ENCODE measurements around the gene P2RY6. TPM values are rescaled to one million over a fixed set of nuclear protein-coding genes. Genes with fewer than 3 reads are reported as not detected.

P2RY6 gene
- total and polyA plus RNA-seq, 10 of the 15 experiments (the other 5 are each of a cell fraction or from before 2014, with no cell fraction given), result 0.05 to 0.90 (median 0.22) TPM; not detected in 4

GRCh38 chr11:73288873-73289707 lies 17.0 kb downstream of the P2RY6 start (continued):
- TF ChIP-seq YY1 (IDR thresholded peaks at IDR 0.05; ENCODE audit: low read depth, low read length) (peak; percentile 64), NR2F1 (conservative IDR thresholded peaks at IDR 0.05) (peak; percentile 88), CEBPZ (IDR thresholded peaks at IDR 0.05; ENCODE audit: low read depth, low read length) (no peak), NR2C2 (IDR thresholded peaks at IDR 0.05; ENCODE audit: borderline replicate concordance, control insufficient read depth, insufficient read length, low read depth) (no peak), PKNOX1 (IDR thresholded peaks at IDR 0.05) (peak; percentile 56), IRF4 (IDR thresholded peaks at IDR 0.05; ENCODE audit: low read depth, low read length) (peak; percentile 70), RELB (IDR thresholded peaks at IDR 0.05; ENCODE audit: low read depth) (peak; percentile 39; the same call in 1 of the 2 replicates), CBFB (IDR thresholded peaks at IDR 0.05; ENCODE audit: low read depth) (0 out of 2 replicates have a peak, but pooled peaks have one; percentile 7), STAT3 (IDR thresholded peaks at IDR 0.05; ENCODE audit: low read depth, low read length) (no peak), BHLHE40 (IDR thresholded peaks at IDR 0.05; ENCODE audit: borderline replicate concordance in 1 of 2, low read depth in 2 of 2, low read length in 1 of 2) (peak; percentile 30 to 57; a peak in 3 of 4 replicates), DPF2 (IDR thresholded peaks at IDR 0.05) (peak; percentile 83), HDGF (IDR thresholded peaks at IDR 0.05) (peak; percentile 93), RB1 (IDR thresholded peaks at IDR 0.05; ENCODE audit: borderline replicate concordance) (peak; percentile 88; the same call in 1 of the 2 replicates), PAX5 (IDR thresholded peaks at IDR 0.05; ENCODE audit: borderline replicate concordance, low read depth, low read length) (peak; percentile 60; the same call in 1 of the 2 replicates), SP1 (IDR thresholded peaks at IDR 0.05; ENCODE audit: low read depth, low read length) (peak; percentile 20), BACH1 (IDR thresholded peaks at IDR 0.05; ENCODE audit: borderline replicate concordance) (peak; percentile 82), CREM (IDR thresholded peaks at IDR 0.05; ENCODE audit: low read depth) (no peak), ATF7 (IDR thresholded peaks at IDR 0.05; ENCODE audit: low read depth) (peak; percentile 53; the same call in 1 of the 2 replicates), RUNX3 (IDR thresholded peaks at IDR 0.05; ENCODE audit: low read length) (peak; percentile 52; the same call in 1 of the 2 replicates), IKZF1 (conservative IDR thresholded peaks at IDR 0.05) (peak; percentile 87), SIN3A (IDR thresholded peaks at IDR 0.05; ENCODE audit: low read depth, low read length) (peak; percentile 38; the same call in 1 of the 2 replicates), SMAD5 (IDR thresholded peaks at IDR 0.05; ENCODE audit: low read depth) (no peak), USF1 (IDR thresholded peaks at IDR 0.05; ENCODE audit: borderline replicate concordance, extremely low read length, insufficient read depth, low read depth, low read length) (no peak)
